ENCODE results near the gene OR10G4. TPM values are rescaled to one million over a fixed set of nuclear protein-coding genes. Genes with fewer than 3 reads are reported as not detected.

The OR10G4 gene, protein sequence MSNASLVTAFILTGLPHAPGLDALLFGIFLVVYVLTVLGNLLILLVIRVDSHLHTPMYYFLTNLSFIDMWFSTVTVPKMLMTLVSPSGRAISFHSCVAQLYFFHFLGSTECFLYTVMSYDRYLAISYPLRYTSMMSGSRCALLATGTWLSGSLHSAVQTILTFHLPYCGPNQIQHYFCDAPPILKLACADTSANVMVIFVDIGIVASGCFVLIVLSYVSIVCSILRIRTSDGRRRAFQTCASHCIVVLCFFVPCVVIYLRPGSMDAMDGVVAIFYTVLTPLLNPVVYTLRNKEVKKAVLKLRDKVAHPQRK
- total RNA-seq = not detected

DNA sequence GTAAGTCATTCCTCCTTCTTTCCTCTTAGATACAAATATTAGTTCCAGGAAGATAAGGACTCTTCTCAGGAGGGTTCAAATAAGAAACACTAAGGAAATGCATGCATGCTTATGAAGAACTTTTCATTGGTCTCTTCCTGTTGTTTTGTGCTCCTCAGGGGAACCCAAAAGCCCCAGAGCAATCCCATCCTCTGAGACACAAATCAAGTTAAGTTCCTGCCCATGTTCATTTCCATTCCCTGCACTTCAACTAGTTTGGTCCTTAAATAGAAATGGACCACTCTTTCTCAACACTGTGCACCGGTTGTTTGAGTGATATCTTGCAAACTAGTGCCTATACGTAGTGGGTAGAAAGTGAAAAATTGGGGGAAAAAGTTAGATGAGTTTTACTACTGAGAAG, at the start of gene OR10G4:
Gene OR10G4 (plus strand): TSS at position 301 of the 400 bp plus-strand sequence. CDS start 2,578 bp downstream, outside the sequence.
- intact Hi-C loops (cut with DNase I) = no loop called here
- Histone ChIP-seq H3K9me3 (no peaks in the 10 kb centered on the region), H3K4me1 (no peaks in the 10 kb centered on the region), H3K27me3 (no peaks in the 10 kb centered on the region), H3K36me3 (no peaks in the 10 kb centered on the region), H3K4me3 (no peak within 1 kb of the TSS), H3K27ac (replicated peaks in 1 of 4) (no peak within 1 kb of the TSS)
- TF ChIP-seq, protein P1, sequence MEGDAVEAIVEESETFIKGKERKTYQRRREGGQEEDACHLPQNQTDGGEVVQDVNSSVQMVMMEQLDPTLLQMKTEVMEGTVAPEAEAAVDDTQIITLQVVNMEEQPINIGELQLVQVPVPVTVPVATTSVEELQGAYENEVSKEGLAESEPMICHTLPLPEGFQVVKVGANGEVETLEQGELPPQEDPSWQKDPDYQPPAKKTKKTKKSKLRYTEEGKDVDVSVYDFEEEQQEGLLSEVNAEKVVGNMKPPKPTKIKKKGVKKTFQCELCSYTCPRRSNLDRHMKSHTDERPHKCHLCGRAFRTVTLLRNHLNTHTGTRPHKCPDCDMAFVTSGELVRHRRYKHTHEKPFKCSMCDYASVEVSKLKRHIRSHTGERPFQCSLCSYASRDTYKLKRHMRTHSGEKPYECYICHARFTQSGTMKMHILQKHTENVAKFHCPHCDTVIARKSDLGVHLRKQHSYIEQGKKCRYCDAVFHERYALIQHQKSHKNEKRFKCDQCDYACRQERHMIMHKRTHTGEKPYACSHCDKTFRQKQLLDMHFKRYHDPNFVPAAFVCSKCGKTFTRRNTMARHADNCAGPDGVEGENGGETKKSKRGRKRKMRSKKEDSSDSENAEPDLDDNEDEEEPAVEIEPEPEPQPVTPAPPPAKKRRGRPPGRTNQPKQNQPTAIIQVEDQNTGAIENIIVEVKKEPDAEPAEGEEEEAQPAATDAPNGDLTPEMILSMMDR (IDR thresholded peaks at IDR 0.05) = no peak
- TF ChIP-seq EP300 (IDR thresholded peaks at IDR 0.05) (no peak), POLR2AphosphoS5 (IDR thresholded peaks at IDR 0.05) (no peak), POLR2A (IDR thresholded peaks at IDR 0.05; ENCODE audit: low read depth) (no peak)
- WGBS = 77% methylated on average over 2 of the region's 2 CpGs
- DNase-seq (ENCODE audit: extremely low spot score) = no peak

DNA sequence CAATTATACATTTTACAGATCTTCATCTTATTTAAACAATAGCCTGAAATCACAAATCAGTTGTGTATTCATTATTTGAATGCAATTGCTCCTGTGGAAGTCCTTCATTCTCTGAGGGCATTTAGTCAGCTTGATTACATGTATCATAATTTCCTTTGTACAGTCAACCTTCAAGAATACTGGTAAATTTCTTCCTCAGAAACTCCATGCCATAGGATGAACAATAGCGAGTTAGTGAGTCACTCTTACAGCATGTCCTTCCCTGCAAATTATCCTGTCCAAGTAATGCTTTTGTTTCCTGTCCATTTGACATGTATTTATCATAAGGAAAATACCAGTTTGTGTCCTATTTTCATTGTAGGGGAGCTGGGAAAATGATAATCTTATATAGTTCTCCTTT, 39.0 kb upstream of the OR10G4 start:
- Histone ChIP-seq H3K27ac (replicated peaks in 1 of 4) (no peak overlapping the region), H3K36me3 (no peaks in the 10 kb centered on the region), H3K4me1 (no peaks in the 10 kb centered on the region), H3K27me3 (no peaks in the 10 kb centered on the region), H3K9me3 (peaks cover 0 to 9% (median 4%) of the 10 kb centered on the region in 4 donors), H3K4me3 (no peak overlapping the region)
- DNase-seq (ENCODE audit: extremely low spot score) = no peak
- intact Hi-C loops (cut with DNase I) = no loop called here
- TF ChIP-seq EP300 (IDR thresholded peaks at IDR 0.05) (no peak), POLR2A (IDR thresholded peaks at IDR 0.05; ENCODE audit: low read depth) (no peak), POLR2AphosphoS5 (IDR thresholded peaks at IDR 0.05) (no peak)
- TF ChIP-seq, protein P1 (IDR thresholded peaks at IDR 0.05) = no peak
- WGBS = 77% methylated on average over 1 of the region's 1 CpG

DNA sequence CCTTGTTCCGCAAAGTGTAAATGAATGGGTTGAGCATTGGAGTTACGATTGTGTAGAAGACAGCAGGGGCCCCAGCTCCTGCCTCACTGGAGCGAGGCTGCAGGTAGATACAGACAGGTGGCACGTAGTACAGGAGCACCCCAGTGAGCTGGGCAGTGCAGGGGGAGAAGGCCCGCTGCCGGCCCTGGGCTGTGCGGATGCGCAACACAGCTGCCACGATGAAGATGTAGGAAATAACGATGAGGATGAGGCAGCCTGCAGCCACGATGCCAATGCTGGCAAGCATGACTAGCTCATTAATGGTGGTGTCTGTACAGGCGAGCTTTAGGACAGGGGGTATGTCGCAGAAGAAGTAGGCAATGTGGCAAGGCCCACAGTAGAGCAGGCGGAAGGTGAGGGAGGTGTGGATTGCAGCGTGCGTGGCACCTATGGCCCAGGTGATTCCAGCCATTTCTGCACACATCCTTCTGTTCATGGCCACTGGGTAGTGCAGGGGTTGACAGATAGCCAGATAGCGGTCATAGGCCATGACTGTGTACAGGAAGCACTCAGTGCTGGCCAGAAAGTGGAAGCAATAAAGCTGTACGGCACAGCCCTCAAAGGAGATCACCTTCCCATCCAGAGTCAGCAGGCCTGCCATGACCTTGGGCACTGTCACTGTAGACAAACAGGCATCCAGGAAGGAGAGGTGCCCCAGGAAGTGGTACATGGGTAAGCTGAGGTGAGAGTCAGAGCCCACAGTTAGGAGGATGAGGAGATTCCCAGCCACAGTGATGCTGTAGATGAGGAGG, 35.8 kb upstream of the OR10G4 start:
- H3K4me1 ChIP-seq = no peaks in the 10 kb centered on the region
- DNase-seq (ENCODE audit: extremely low spot score) = no peak
- no peaks in the 10 kb centered on the region for H3K9me3 ChIP-seq
- TF ChIP-seq, protein P1 (IDR thresholded peaks at IDR 0.05) = no peak
- TF ChIP-seq POLR2AphosphoS5 (IDR thresholded peaks at IDR 0.05) = no peak
- no peak for TF ChIP-seq POLR2A (IDR thresholded peaks at IDR 0.05; ENCODE audit: low read depth)
- TF ChIP-seq EP300 (IDR thresholded peaks at IDR 0.05) = no peak
- H3K4me3 ChIP-seq = no peak overlapping the region
- no peak overlapping the region for H3K27ac ChIP-seq (replicated peaks in 1 of 4)
- 88% methylated on average over 18 of the region's 18 CpGs for WGBS
- no peaks in the 10 kb centered on the region for H3K36me3 ChIP-seq
- no peaks in the 10 kb centered on the region for H3K27me3 ChIP-seq
- intact Hi-C loops (cut with DNase I) = no loop called here

DNA sequence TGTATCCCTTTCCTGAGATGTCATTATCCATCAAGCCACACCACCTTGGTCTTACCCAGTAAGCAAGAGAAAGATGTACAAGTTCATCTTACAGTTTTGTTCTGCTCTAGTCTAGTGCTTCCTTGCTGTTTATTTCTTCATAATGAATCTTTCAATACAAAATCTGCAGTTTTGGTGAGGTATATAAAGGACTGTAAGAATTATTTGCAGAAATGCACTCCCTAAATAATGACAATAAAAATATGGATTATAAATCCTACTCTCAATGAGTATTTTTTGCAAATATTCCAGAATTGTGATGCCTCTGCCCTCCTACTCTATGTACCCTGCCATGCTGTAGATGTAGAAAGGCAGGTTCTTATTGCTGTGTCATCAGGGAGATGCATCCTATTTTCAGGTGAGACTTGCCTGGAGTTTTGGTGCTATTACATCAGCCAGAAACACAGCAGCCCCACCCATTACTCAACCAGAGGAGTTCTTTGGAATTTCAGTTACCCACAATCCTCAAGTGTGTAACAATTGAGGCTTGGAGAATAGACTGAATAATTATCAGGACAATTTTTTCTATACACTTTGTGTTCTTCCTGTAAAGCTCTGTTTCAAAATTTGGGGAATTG, 35.0 kb upstream of the OR10G4 start, which contains the start of gene OR10S1:
Gene OR10S1 (minus strand): TSS at position 51 of the 617 bp plus-strand sequence. CDS start 117 bp downstream, outside the sequence.
- TF ChIP-seq, protein P1 (IDR thresholded peaks at IDR 0.05) = no peak
- TF ChIP-seq POLR2AphosphoS5 (IDR thresholded peaks at IDR 0.05) = no peak
- no peak for DNase-seq (ENCODE audit: extremely low spot score)
- Histone ChIP-seq H3K36me3 (no peaks in the 10 kb centered on the region), H3K27ac (replicated peaks in 1 of 4) (no peak within 1 kb of the TSS), H3K4me3 (no peak within 1 kb of the TSS), H3K9me3 (peaks cover 0 to 6% (median 0%) of the 10 kb centered on the region in 4 donors), H3K4me1 (no peaks in the 10 kb centered on the region), H3K27me3 (no peaks in the 10 kb centered on the region)
- intact Hi-C loops (cut with DNase I) = no loop called here

Measured in esophagus muscularis mucosa (tissue), 4 donors.